ENCODE data around the gene UNC5B. TPM values are rescaled to one million over a fixed set of nuclear protein-coding genes. Genes with fewer than 3 reads are reported as not detected.

The UNC5B gene
- total and polyA plus RNA-seq, 2 donors = 2.2 to 4.2 TPM

DNA sequence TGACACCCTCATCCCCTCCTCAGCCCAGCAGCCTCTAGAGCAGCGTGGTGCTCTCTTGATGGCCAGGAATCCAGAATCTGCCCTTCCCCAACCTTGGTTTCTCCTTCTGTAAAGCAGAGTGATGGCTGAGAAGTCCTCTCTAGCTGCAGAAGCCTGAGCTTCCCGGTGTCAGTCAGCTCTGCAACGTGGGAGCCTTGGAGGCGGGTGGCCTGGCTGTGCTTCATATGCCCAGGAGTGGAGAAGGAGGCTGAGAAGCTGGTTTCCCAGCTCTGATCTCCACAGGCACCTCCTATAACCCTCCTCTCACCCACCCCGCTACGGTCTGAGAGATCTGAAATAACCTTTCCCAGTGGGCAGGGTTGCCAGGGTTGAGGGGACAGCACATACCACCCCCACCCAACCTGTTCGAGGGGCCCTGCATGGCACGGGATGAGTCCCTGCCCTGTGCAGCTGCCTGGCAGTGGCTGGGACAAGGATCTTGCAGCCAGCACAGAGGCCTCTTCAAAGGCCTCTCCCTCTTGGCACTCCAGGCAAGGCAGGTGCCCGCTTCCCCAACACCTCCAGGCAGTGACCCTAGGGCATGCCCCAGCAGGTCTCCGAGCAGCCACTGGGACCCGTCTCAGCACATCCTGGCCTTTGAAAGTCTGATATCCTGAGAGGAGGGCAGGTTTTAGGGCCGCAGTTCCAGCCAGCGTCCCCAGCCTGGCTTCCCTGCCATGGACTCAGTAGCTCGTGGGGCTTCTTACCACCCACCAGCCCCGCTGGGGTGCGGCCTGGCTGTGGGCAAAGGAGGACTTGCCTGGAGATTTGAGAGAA lies 88.4 kb downstream of the UNC5B start:
- H3K36me3 ChIP-seq (ENCODE audit: control insufficient read depth in 2 of 2, insufficient read depth in 2 of 2, low read length in 1 of 2) = peaks cover 3 to 5% of the 10 kb centered on the region in 2 donors
- no peaks in the 10 kb centered on the region for H3K27me3 ChIP-seq (ENCODE audit: control insufficient read depth in 2 of 2, insufficient read depth in 1 of 2, low read length in 1 of 2)
- peak overlapping the region in 1 of 2 donors; percentile 31 for H3K27ac ChIP-seq (ENCODE audit: low read depth in 1 of 2, low read length in 1 of 2)
- peaks cover 0 to 9% of the 10 kb centered on the region in 2 donors for H3K4me1 ChIP-seq (ENCODE audit: control insufficient read depth in 2 of 2, insufficient read depth in 2 of 2, low read length in 2 of 2)
- no peak overlapping the region for H3K4me3 ChIP-seq (ENCODE audit: low read length in 2 of 2)
- no peaks in the 10 kb centered on the region for H3K9me3 ChIP-seq (ENCODE audit: control insufficient read depth in 2 of 2, insufficient read depth in 1 of 2, low read length in 1 of 2)
- no peak for DNase-seq (ENCODE audit: low read depth in 6 of 9, low spot score in 9 of 9)
- WGBS = 95% methylated on average over 16 of the region's 16 CpGs

DNA sequence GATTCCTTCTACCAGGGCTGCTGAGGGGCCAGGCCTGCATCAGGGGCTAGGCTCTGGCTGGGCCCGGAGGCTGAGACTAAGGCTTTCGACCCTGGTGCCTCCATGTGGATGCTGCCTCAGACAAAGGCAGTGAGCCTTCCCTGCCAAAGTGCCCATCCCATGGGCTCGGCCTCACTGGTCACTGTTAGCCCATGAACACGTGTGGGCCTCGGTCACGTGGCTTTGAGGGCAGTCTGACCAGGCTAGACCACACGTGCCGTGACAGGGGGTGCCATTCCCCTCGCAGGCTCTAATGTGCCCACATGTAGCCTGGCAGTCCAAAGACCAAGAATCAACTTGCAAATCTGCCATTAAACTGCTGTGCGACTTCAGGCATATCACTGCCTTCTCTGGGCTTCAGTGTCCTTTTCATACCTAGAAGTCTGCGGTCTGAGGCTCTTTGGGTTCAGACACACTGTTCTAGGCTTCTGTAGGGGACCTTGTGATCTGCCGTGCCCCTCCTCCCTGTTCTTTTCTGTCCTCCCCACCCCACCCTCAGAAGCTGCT lies 89.1 kb downstream of the UNC5B start:
- Histone ChIP-seq H3K4me3 (ENCODE audit: low read length in 2 of 2) (no peak overlapping the region), H3K9me3 (ENCODE audit: control insufficient read depth in 2 of 2, insufficient read depth in 1 of 2, low read length in 1 of 2) (no peaks in the 10 kb centered on the region), H3K27me3 (ENCODE audit: control insufficient read depth in 2 of 2, insufficient read depth in 1 of 2, low read length in 1 of 2) (no peaks in the 10 kb centered on the region), H3K4me1 (ENCODE audit: control insufficient read depth in 2 of 2, insufficient read depth in 2 of 2, low read length in 2 of 2) (peaks cover 0 to 9% of the 10 kb centered on the region in 2 donors), H3K27ac (ENCODE audit: low read depth in 1 of 2, low read length in 1 of 2) (peak overlapping the region in 1 of 2 donors; percentile 31), H3K36me3 (ENCODE audit: control insufficient read depth in 2 of 2, insufficient read depth in 2 of 2, low read length in 1 of 2) (peaks cover 3 to 5% of the 10 kb centered on the region in 2 donors)
- 96% methylated on average over 12 of the region's 12 CpGs for WGBS
- DNase-seq (ENCODE audit: low read depth in 6 of 9, low spot score in 9 of 9) = no peak

DNA sequence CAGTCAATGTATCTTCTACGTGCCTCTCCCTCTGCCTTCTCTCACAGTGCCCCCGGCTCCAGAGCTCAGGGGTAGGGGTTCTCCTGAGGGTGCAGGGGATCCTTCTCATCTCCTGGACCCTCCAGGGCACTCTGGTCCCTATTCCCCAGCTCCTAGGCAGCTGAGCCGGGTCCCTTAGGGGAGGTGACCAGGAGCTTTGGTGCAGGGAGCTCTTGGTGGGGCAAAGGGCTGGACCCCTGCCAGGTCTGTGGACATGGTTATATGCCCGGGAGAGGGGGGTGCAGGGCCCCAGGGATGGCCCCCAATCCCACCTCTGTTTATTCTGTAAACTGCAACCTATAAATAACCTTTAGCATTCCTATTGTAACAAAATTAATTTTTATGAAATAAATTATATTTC lies 90.1 kb downstream of the UNC5B start:
- H3K27ac ChIP-seq (ENCODE audit: low read depth in 1 of 2, low read length in 1 of 2) = no peak overlapping the region
- DNase-seq (ENCODE audit: low read depth in 6 of 9, low spot score in 9 of 9) = no peak
- no peaks in the 10 kb centered on the region for H3K9me3 ChIP-seq (ENCODE audit: control insufficient read depth in 2 of 2, insufficient read depth in 1 of 2, low read length in 1 of 2)
- 92% methylated on average over 4 of the region's 4 CpGs for WGBS
- peaks cover 0 to 9% of the 10 kb centered on the region in 2 donors for H3K4me1 ChIP-seq (ENCODE audit: control insufficient read depth in 2 of 2, insufficient read depth in 2 of 2, low read length in 2 of 2)
- no peak overlapping the region for H3K4me3 ChIP-seq (ENCODE audit: low read length in 2 of 2)
- no peaks in the 10 kb centered on the region for H3K27me3 ChIP-seq (ENCODE audit: control insufficient read depth in 2 of 2, insufficient read depth in 1 of 2, low read length in 1 of 2)
- peaks cover 3 to 5% of the 10 kb centered on the region in 2 donors for H3K36me3 ChIP-seq (ENCODE audit: control insufficient read depth in 2 of 2, insufficient read depth in 2 of 2, low read length in 1 of 2)

DNA sequence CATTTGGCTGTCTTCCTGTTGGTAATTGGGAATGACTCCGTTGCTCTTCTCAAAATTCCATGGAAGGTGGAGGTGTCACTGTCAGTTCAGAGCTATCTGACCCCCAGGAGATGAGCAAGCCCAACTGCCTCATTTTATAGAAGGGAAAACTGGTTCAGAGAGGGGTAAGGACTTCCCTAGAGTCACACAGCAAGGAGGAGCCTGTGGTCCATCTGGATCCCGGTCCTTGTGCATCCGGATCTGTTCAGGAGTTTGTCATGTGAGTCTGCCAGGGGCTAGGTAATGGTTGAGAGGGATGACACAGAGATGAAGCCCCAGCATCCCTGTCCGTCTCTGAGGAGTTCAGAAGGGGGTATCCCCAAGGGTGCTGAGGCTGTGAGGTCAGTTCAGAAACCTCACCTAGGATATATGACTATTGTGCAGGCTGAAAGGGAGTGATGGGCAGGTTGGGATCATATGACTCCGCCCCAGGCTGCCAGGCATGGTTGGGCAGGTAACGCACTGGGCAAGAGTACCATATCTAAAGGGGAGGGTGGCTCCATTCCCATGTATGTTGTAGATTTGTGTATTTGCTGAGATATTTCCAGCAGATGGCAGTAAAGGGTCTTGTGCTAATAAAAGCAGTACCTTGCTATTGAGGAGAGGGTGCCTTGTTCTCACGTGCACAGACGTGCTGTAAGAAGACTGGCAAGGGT lies 90.7 kb downstream of the UNC5B start:
- no peaks in the 10 kb centered on the region for H3K9me3 ChIP-seq (ENCODE audit: control insufficient read depth in 2 of 2, insufficient read depth in 1 of 2, low read length in 1 of 2)
- H3K4me3 ChIP-seq (ENCODE audit: low read length in 2 of 2) = no peak overlapping the region
- H3K36me3 ChIP-seq (ENCODE audit: control insufficient read depth in 2 of 2, insufficient read depth in 2 of 2, low read length in 1 of 2) = peaks cover 0 to 3% of the 10 kb centered on the region in 2 donors
- H3K27me3 ChIP-seq (ENCODE audit: control insufficient read depth in 2 of 2, insufficient read depth in 1 of 2, low read length in 1 of 2) = no peaks in the 10 kb centered on the region
- peak in 5 of 9 donors; percentile 30 to 71 (median 41) for DNase-seq (ENCODE audit: low read depth in 6 of 9, low spot score in 9 of 9)
- WGBS = 72% methylated on average over 8 of the region's 8 CpGs
- H3K27ac ChIP-seq (ENCODE audit: low read depth in 1 of 2, low read length in 1 of 2) = no peak overlapping the region
- H3K4me1 ChIP-seq (ENCODE audit: control insufficient read depth in 2 of 2, insufficient read depth in 2 of 2, low read length in 2 of 2) = peaks cover 0 to 11% of the 10 kb centered on the region in 2 donors

GRCh38 chr10:71303569-71303907 lies 91.2 kb downstream of the UNC5B start:
- DNase-seq (ENCODE audit: low read depth in 6 of 9, low spot score in 9 of 9) = no peak
- WGBS = 55% methylated on average over 1 of the region's 1 CpG
- no peaks in the 10 kb centered on the region for H3K9me3 ChIP-seq (ENCODE audit: control insufficient read depth in 2 of 2, insufficient read depth in 1 of 2, low read length in 1 of 2)
- H3K27ac ChIP-seq (ENCODE audit: low read depth in 1 of 2, low read length in 1 of 2) = no peak overlapping the region
- H3K4me3 ChIP-seq (ENCODE audit: low read length in 2 of 2) = no peak overlapping the region
- peaks cover 0 to 16% of the 10 kb centered on the region in 2 donors for H3K4me1 ChIP-seq (ENCODE audit: control insufficient read depth in 2 of 2, insufficient read depth in 2 of 2, low read length in 2 of 2)
- peaks cover 0 to 3% of the 10 kb centered on the region in 2 donors for H3K36me3 ChIP-seq (ENCODE audit: control insufficient read depth in 2 of 2, insufficient read depth in 2 of 2, low read length in 1 of 2)
- H3K27me3 ChIP-seq (ENCODE audit: control insufficient read depth in 2 of 2, insufficient read depth in 1 of 2, low read length in 1 of 2) = no peaks in the 10 kb centered on the region

DNA sequence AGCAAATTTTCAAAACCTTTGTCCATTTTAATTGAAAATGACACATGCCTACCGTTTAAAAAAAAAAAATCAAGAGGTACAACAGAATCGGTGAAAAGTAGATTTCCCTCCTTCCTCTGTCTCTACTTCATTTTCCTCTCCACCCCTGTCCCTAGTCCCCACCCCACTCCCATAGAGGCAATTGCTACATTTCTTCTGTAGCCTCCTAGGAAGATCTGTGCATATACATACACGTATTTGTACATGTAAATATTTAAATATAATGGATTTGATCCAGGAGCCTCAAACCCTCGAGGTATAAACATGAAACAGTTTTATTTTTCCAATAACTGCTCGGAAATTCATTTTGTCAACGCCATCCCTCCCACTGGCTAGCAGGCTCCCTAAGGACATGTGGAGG lies 92.5 kb downstream of the UNC5B start:
- H3K27me3 ChIP-seq (ENCODE audit: control insufficient read depth in 2 of 2, insufficient read depth in 1 of 2, low read length in 1 of 2) = no peaks in the 10 kb centered on the region
- H3K36me3 ChIP-seq (ENCODE audit: control insufficient read depth in 2 of 2, insufficient read depth in 2 of 2, low read length in 1 of 2) = no peaks in the 10 kb centered on the region
- peaks cover 0 to 10% of the 10 kb centered on the region in 2 donors for H3K4me1 ChIP-seq (ENCODE audit: control insufficient read depth in 2 of 2, insufficient read depth in 2 of 2, low read length in 2 of 2)
- WGBS = 88% methylated on average over 6 of the region's 6 CpGs
- no peak for DNase-seq (ENCODE audit: low read depth in 6 of 9, low spot score in 9 of 9)
- no peak overlapping the region for H3K27ac ChIP-seq (ENCODE audit: low read depth in 1 of 2, low read length in 1 of 2)
- H3K4me3 ChIP-seq (ENCODE audit: low read length in 2 of 2) = no peak overlapping the region
- no peaks in the 10 kb centered on the region for H3K9me3 ChIP-seq (ENCODE audit: control insufficient read depth in 2 of 2, insufficient read depth in 1 of 2, low read length in 1 of 2)

- no peak overlapping the region for H3K4me3 ChIP-seq (ENCODE audit: low read length in 2 of 2)
- peaks cover 0 to 4% of the 10 kb centered on the region in 2 donors for H3K27me3 ChIP-seq (ENCODE audit: control insufficient read depth in 2 of 2, insufficient read depth in 1 of 2, low read length in 1 of 2)
- no peak overlapping the region for H3K27ac ChIP-seq (ENCODE audit: low read depth in 1 of 2, low read length in 1 of 2)
- DNase-seq (ENCODE audit: low read depth in 6 of 9, low spot score in 9 of 9) = no peak
- H3K9me3 ChIP-seq (ENCODE audit: control insufficient read depth in 2 of 2, insufficient read depth in 1 of 2, low read length in 1 of 2) = no peaks in the 10 kb centered on the region
- peaks cover 0 to 10% of the 10 kb centered on the region in 2 donors for H3K4me1 ChIP-seq (ENCODE audit: control insufficient read depth in 2 of 2, insufficient read depth in 2 of 2, low read length in 2 of 2)
- 93% methylated on average over 3 of the region's 3 CpGs for WGBS
- no peaks in the 10 kb centered on the region for H3K36me3 ChIP-seq (ENCODE audit: control insufficient read depth in 2 of 2, insufficient read depth in 2 of 2, low read length in 1 of 2)
These were observed 94.6 kb downstream of the UNC5B start for GRCh38 chr10:71306979-71307378.

DNA sequence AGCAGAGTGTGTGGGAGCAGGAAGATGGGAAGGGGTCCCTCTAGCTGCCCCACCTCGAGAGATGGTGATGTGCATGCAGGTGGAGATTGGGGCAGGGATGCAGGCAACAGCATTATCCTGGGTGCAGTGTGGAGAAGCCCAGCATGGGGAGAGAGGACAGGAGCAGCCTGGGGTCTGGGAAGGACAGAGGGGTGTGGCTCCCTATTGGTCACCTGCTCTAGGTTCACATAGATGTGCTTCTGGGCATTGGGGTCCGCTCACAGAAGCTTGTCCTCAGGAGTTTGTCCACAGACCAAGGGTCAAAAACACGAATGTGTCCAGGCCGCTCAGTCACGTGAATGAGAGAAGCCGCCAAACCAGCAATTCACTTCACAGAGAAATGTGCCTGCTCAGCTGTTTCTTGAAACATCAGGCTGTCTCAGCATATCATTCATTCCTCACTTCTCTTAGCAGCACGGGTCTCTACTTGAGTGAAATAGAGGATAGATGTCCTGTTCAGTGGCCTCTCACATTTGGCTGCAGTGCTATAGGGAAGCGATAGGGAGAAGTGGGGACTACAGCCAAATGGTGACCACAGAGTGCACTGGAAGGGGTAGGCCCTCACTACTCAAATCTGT lies 95.2 kb downstream of the UNC5B start:
- no peak for DNase-seq (ENCODE audit: low read depth in 6 of 9, low spot score in 9 of 9)
- Histone ChIP-seq H3K4me1 (ENCODE audit: control insufficient read depth in 2 of 2, insufficient read depth in 2 of 2, low read length in 2 of 2) (peaks cover 0 to 10% of the 10 kb centered on the region in 2 donors), H3K27ac (ENCODE audit: low read depth in 1 of 2, low read length in 1 of 2) (no peak overlapping the region), H3K9me3 (ENCODE audit: control insufficient read depth in 2 of 2, insufficient read depth in 1 of 2, low read length in 1 of 2) (no peaks in the 10 kb centered on the region), H3K36me3 (ENCODE audit: control insufficient read depth in 2 of 2, insufficient read depth in 2 of 2, low read length in 1 of 2) (no peaks in the 10 kb centered on the region), H3K4me3 (ENCODE audit: low read length in 2 of 2) (no peak overlapping the region), H3K27me3 (ENCODE audit: control insufficient read depth in 2 of 2, insufficient read depth in 1 of 2, low read length in 1 of 2) (peaks cover 0 to 4% of the 10 kb centered on the region in 2 donors)
- 91% methylated on average over 8 of the region's 8 CpGs for WGBS

DNA sequence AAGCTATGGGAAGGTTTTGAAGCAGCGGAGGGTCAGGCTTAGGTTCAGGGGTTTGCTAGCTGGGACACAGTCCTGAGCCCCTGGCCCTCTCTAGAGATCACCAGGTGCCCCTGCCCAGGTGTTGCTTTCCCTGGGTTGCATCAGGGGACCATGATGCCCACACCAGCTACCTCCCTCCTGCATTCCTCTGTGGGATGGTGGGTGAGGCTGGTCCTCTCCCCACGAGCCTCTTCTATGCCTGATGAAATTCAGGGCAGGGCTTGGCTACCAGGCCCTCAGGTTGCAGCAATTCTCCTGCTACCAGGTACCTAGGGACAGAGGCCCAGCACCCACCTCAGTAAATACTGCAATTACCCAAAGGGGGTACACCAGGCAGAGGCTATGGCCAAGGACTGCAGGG lies 95.9 kb downstream of the UNC5B start:
- H3K36me3 ChIP-seq (ENCODE audit: control insufficient read depth in 2 of 2, insufficient read depth in 2 of 2, low read length in 1 of 2) = no peaks in the 10 kb centered on the region
- peaks cover 0 to 4% of the 10 kb centered on the region in 2 donors for H3K27me3 ChIP-seq (ENCODE audit: control insufficient read depth in 2 of 2, insufficient read depth in 1 of 2, low read length in 1 of 2)
- peaks cover 0 to 10% of the 10 kb centered on the region in 2 donors for H3K4me1 ChIP-seq (ENCODE audit: control insufficient read depth in 2 of 2, insufficient read depth in 2 of 2, low read length in 2 of 2)
- no peak overlapping the region for H3K27ac ChIP-seq (ENCODE audit: low read depth in 1 of 2, low read length in 1 of 2)
- no peak overlapping the region for H3K4me3 ChIP-seq (ENCODE audit: low read length in 2 of 2)
- no peak for DNase-seq (ENCODE audit: low read depth in 6 of 9, low spot score in 9 of 9)
- 91% methylated on average over 2 of the region's 2 CpGs for WGBS
- no peaks in the 10 kb centered on the region for H3K9me3 ChIP-seq (ENCODE audit: control insufficient read depth in 2 of 2, insufficient read depth in 1 of 2, low read length in 1 of 2)
